GM23338 (cell line): ENCODE data around the gene IPO5. TPM values are rescaled to one million over a fixed set of nuclear protein-coding genes. Genes with fewer than 3 reads are reported as not detected.
"Not testable (repeated sequence)": the region's sequence is repeated elsewhere in the genome, so short reads cannot be mapped to it uniquely, and the experiment has no call there.

Experiments used
- ATAC-seq: fragments of 200-7000 bp; cut with Tn5 transposase; 3 replicates; pipeline ENCODE4 v1.9.1; 2020
- DNase-seq: peaks from one replicate; pipeline ENCODE4 v3.0.0-alpha.2; 2015; ENCODE audit warnings: low spot score
- H2AFZ ChIP-seq: fragments of 200-600 bp; sonication (generic); 2 replicates; pipeline ENCODE4 v1.8.0; 2016; ENCODE audit warnings: antibody characterized with exemption, mild to moderate bottlenecking, moderate library complexity
- H3F3A ChIP-seq: fragments of 200-600 bp; sonication (generic); replicated peaks from 2 replicates; pipeline ENCODE4 v1.8.0; 2017; ENCODE audit warnings: antibody characterized with exemption, mixed run types, low read depth
- H3K27ac ChIP-seq: fragments of 200-600 bp; sonication (generic); 2 replicates; pipeline ENCODE4 v1.6.1; 2016; ENCODE audit warnings: low read depth
- H3K27me3 ChIP-seq: fragments of 200-600 bp; sonication (generic); 2 replicates; pipeline ENCODE4 v1.8.0; 2016; ENCODE audit warnings: mild to moderate bottlenecking, mixed run types, moderate library complexity; ENCODE audit not compliant: insufficient read depth
- H3K36me3 ChIP-seq: fragments of 200-600 bp; sonication (generic); 2 replicates; pipeline ENCODE4 v1.8.0; 2016; ENCODE audit warnings: mild to moderate bottlenecking; ENCODE audit not compliant: insufficient read depth
- H3K4me1 ChIP-seq: fragments of 200-600 bp; sonication (generic); 2 replicates; pipeline ENCODE4 v1.8.0; 2016; ENCODE audit warnings: mild to moderate bottlenecking, moderate library complexity; ENCODE audit not compliant: insufficient read depth
- H3K4me2 ChIP-seq: fragments of 200-600 bp; sonication (generic); 2 replicates; pipeline ENCODE4 v1.7.1; 2017; ENCODE audit warnings: mixed run types
- H3K4me3 ChIP-seq: fragments of 200-600 bp; sonication (generic); 2 replicates; pipeline ENCODE4 v1.6.1; 2016; ENCODE audit warnings: mixed run types
- H3K79me2 ChIP-seq: fragments of 200-600 bp; sonication (generic); replicated peaks from 2 replicates; pipeline ENCODE4 v1.8.0; 2017; ENCODE audit warnings: mild to moderate bottlenecking; ENCODE audit not compliant: insufficient read depth
- H3K9me2 ChIP-seq: fragments of 200-600 bp; sonication (generic); 2 replicates; pipeline ENCODE4 v1.8.0; 2017; ENCODE audit not compliant: insufficient read depth
- H4K20me1 ChIP-seq: fragments of 200-600 bp; sonication (generic); replicated peaks from 2 replicates; pipeline ENCODE4 v1.8.0; 2017; ENCODE audit warnings: mild to moderate bottlenecking; ENCODE audit not compliant: insufficient read depth
- H3K27ac Mint-ChIP-seq: 2 replicates; pipeline ENCODE4 v1.8.0; 2020; ENCODE audit warnings: inconsistent platforms, mild to moderate bottlenecking, moderate library complexity, mixed read lengths
- H3K27me3 Mint-ChIP-seq: 3 replicates; pipeline ENCODE4 v1.8.0; 2022; ENCODE audit warnings: low read depth, mild to moderate bottlenecking, moderate library complexity, mixed read lengths, inconsistent platforms; ENCODE audit not compliant: insufficient read depth, poor library complexity
- H3K36me3 Mint-ChIP-seq: 3 replicates; pipeline ENCODE4 v1.8.0; 2021; ENCODE audit warnings: low read depth, mild to moderate bottlenecking, inconsistent platforms, moderate library complexity, mixed read lengths
- H3K4me1 Mint-ChIP-seq: 3 replicates; pipeline ENCODE4 v1.8.0; 2020; ENCODE audit warnings: mild to moderate bottlenecking, inconsistent platforms, mixed read lengths
- H3K4me3 Mint-ChIP-seq: 3 replicates; pipeline ENCODE4 v1.8.0; 2021; ENCODE audit warnings: moderate library complexity, mild to moderate bottlenecking, inconsistent platforms, mixed read lengths
- H3K9me3 Mint-ChIP-seq: 3 replicates; pipeline ENCODE4 v1.8.0; 2020; ENCODE audit warnings: moderate library complexity, mild to moderate bottlenecking, inconsistent platforms, mixed read lengths
- CTCF ChIP-seq, 2 experiments: fragments of 200-600 bp in 1 of 2; sonication (generic) in 1 of 2; conservative IDR thresholded peaks; 2 replicates each; pipeline versions ENCODE4 v1.5.1 to v1.6.1; 2016 to 2017; ENCODE audit warnings: antibody characterized with exemption in 2 of 2, low read depth in 2 of 2, mild to moderate bottlenecking in 2 of 2, moderate library complexity in 1 of 2
- NANOG ChIP-seq: IDR thresholded peaks from 2 replicates; pipeline ENCODE4 v1.6.1; 2016; ENCODE audit warnings: antibody characterized with exemption, borderline replicate concordance
- polyA plus RNA-seq: library from polyadenylated mRNA; unstranded; fragments of >200 nt; fragmentation: Nextera tagmentation; extraction: Ambion mirVana; gene quantifications from 2 replicates; pipeline ENCODE4 v1.2.1, GENCODE V29; 2016
- total RNA-seq: library from RNA; depleted of rRNA; stranded (reverse); fragments of >200 nt; shearing (Covaris generic); gene quantifications from 2 replicates; pipeline ENCODE4 v1.2.3, GENCODE V29; 2014
- TF ChIP-seq, protein P1 (sequence below): IDR thresholded peaks from 2 replicates; pipeline ENCODE4 v1.6.1; 2016; ENCODE audit warnings: antibody characterized with exemption
- TF ChIP-seq, protein P2 (sequence below): IDR thresholded peaks from one replicate; pipeline ENCODE4 v1.6.1; 2018; ENCODE audit warnings: antibody characterized with exemption; ENCODE audit not compliant: unreplicated experiment

The IPO5 gene
- total and polyA plus RNA-seq, 2 experiments from 2014 or later = 124 to 353 TPM

GRCh38 chr13:98033277-98034247 is 80.1 kb downstream of the IPO5 start:
- H3K4me2 ChIP-seq = no peak overlapping the region
- H3K36me3 ChIP-seq = no peaks in the 10 kb centered on the region
- Mint-ChIP-seq H3K27me3 (peaks cover under 1% of the 10 kb centered on the region), H3K4me3 (no peak overlapping the region), H3K4me1 (peaks cover 4% of the 10 kb centered on the region; the same call in 1 of the 3 replicates), H3K9me3 (no peaks in the 10 kb centered on the region), H3K36me3 (no peaks in the 10 kb centered on the region), H3K27ac (no peak overlapping the region)
- H4K20me1 ChIP-seq = no peaks in the 10 kb centered on the region; the same call in 1 of the 2 replicates
- no peaks in the 10 kb centered on the region for H3K9me2 ChIP-seq
- ATAC-seq = peak; percentile 64
- H3K79me2 ChIP-seq = no peaks in the 10 kb centered on the region
- no peaks in the 10 kb centered on the region for H3F3A ChIP-seq
- no peak overlapping the region for H3K4me3 ChIP-seq
- TF ChIP-seq CTCF (conservative IDR thresholded peaks at IDR 0.05; ENCODE audit: low read depth in 2 of 2) = peak; percentile 63
- TF ChIP-seq, protein P1, sequence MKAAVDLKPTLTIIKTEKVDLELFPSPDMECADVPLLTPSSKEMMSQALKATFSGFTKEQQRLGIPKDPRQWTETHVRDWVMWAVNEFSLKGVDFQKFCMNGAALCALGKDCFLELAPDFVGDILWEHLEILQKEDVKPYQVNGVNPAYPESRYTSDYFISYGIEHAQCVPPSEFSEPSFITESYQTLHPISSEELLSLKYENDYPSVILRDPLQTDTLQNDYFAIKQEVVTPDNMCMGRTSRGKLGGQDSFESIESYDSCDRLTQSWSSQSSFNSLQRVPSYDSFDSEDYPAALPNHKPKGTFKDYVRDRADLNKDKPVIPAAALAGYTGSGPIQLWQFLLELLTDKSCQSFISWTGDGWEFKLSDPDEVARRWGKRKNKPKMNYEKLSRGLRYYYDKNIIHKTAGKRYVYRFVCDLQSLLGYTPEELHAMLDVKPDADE = no peak
- peak; percentile 72 for DNase-seq
- H3K27me3 ChIP-seq = no peaks in the 10 kb centered on the region
- H2AFZ ChIP-seq = no peak overlapping the region
- H3K27ac ChIP-seq = no peak overlapping the region
- no peaks in the 10 kb centered on the region for H3K4me1 ChIP-seq

GRCh38 chr13:98035373-98035772 is 81.9 kb downstream of the IPO5 start:
- H3K4me1 Mint-ChIP-seq = peaks cover 4% of the 10 kb centered on the region; the same call in 1 of the 3 replicates
- Histone ChIP-seq H3K27me3 (no peaks in the 10 kb centered on the region), H3K27ac (no peak overlapping the region), H3K4me3 (no peak overlapping the region), H3K79me2 (no peaks in the 10 kb centered on the region), H3K4me1 (no peaks in the 10 kb centered on the region), H4K20me1 (no peaks in the 10 kb centered on the region; the same call in 1 of the 2 replicates), H2AFZ (no peak overlapping the region), H3K36me3 (no peaks in the 10 kb centered on the region), H3K4me2 (no peak overlapping the region), H3K9me2 (no peaks in the 10 kb centered on the region), H3F3A (no peaks in the 10 kb centered on the region)
- no peaks in the 10 kb centered on the region for H3K36me3 Mint-ChIP-seq
- H3K27ac Mint-ChIP-seq = no peak overlapping the region
- DNase-seq = no peak
- H3K4me3 Mint-ChIP-seq = no peak overlapping the region
- TF ChIP-seq, protein P1 = no peak
- no peak for TF ChIP-seq CTCF (conservative IDR thresholded peaks at IDR 0.05; ENCODE audit: low read depth in 2 of 2)
- TF ChIP-seq, protein P2, sequence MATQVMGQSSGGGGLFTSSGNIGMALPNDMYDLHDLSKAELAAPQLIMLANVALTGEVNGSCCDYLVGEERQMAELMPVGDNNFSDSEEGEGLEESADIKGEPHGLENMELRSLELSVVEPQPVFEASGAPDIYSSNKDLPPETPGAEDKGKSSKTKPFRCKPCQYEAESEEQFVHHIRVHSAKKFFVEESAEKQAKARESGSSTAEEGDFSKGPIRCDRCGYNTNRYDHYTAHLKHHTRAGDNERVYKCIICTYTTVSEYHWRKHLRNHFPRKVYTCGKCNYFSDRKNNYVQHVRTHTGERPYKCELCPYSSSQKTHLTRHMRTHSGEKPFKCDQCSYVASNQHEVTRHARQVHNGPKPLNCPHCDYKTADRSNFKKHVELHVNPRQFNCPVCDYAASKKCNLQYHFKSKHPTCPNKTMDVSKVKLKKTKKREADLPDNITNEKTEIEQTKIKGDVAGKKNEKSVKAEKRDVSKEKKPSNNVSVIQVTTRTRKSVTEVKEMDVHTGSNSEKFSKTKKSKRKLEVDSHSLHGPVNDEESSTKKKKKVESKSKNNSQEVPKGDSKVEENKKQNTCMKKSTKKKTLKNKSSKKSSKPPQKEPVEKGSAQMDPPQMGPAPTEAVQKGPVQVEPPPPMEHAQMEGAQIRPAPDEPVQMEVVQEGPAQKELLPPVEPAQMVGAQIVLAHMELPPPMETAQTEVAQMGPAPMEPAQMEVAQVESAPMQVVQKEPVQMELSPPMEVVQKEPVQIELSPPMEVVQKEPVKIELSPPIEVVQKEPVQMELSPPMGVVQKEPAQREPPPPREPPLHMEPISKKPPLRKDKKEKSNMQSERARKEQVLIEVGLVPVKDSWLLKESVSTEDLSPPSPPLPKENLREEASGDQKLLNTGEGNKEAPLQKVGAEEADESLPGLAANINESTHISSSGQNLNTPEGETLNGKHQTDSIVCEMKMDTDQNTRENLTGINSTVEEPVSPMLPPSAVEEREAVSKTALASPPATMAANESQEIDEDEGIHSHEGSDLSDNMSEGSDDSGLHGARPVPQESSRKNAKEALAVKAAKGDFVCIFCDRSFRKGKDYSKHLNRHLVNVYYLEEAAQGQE = no peak
- no peak for TF ChIP-seq NANOG
- peaks cover 4% of the 10 kb centered on the region for H3K27me3 Mint-ChIP-seq
- no peak for ATAC-seq
- no peaks in the 10 kb centered on the region for H3K9me3 Mint-ChIP-seq

GRCh38 chr13:98036564-98037302 is 83.3 kb downstream of the IPO5 start:
- H3K4me1 Mint-ChIP-seq, H4K20me1 ChIP-seq, H3F3A ChIP-seq, H3K4me3 Mint-ChIP-seq, H3K4me1 ChIP-seq, H3K79me2 ChIP-seq, H3K4me3 ChIP-seq, H3K9me3 Mint-ChIP-seq, H3K36me3 Mint-ChIP-seq, H2AFZ ChIP-seq, H3K27me3 ChIP-seq, H3K4me2 ChIP-seq, H3K27ac ChIP-seq, H3K27ac Mint-ChIP-seq, H3K9me2 ChIP-seq, H3K27me3 Mint-ChIP-seq, ATAC-seq, DNase-seq, H3K36me3 ChIP-seq: not testable (repeated sequence)
